ENCODE measurements around the gene ZSWIM1. TPM values are rescaled to one million over a fixed set of nuclear protein-coding genes. Genes with fewer than 3 reads are reported as not detected.

Gene ZSWIM1
- total and polyA plus RNA-seq, 2 of the 13 experiments (the other 11 are each of a cell fraction or from before 2014, with no cell fraction given) = 9.5 to 11.7 TPM

DNA sequence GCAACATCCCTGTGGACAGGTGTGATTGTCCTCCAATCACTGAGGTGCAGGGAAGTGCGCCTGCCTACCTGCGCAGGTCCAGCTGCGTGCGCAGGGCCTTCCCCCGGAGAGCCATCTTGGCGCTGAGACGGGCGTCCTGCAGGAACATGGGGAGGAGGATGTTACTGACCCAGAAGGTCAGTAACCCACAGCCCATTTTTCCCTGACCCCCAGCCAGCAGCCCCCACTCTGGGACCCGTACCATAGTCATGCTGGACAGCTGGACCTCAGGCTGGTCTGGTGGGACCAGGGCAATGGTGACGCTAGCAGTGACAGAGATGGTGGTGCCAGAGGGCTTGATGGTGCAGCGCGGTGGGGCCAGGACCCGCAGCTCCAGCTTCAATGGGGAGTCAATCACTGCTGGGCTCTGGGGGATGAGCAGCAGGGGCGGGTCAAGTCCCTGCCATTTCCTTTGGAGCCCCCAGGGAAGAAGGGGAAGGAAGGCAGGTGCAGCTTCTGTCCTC is 21.2 kb downstream of the ZSWIM1 start (continued):
- TF ChIP-seq AGO1 (IDR thresholded peaks at IDR 0.05; ENCODE audit: low read depth, low read length, poor library complexity, severe bottlenecking) (peak; percentile 55), HNRNPLL (IDR thresholded peaks at IDR 0.05; ENCODE audit: low read depth, low read length, poor library complexity, severe bottlenecking) (no peak), NR3C1 (CRISPR knock-in tag; IDR thresholded peaks at IDR 0.05) (0 out of 2 replicates have a peak, but pooled peaks have one; percentile 51), ZMYM3 (CRISPR knock-in tag; IDR thresholded peaks at IDR 0.05) (no peak), FLYWCH1 (CRISPR knock-in tag; IDR thresholded peaks at IDR 0.05) (no peak), NRL (CRISPR knock-in tag; IDR thresholded peaks at IDR 0.05; ENCODE audit: borderline replicate concordance) (peak; percentile 75; the same call in 1 of the 2 replicates), AGO2 (optimal IDR thresholded peaks at IDR 0.05; ENCODE audit: low read depth, low read length) (peak; percentile 93), SMAD3 (CRISPR knock-in tag; IDR thresholded peaks at IDR 0.05) (no peak), ZNF768 (CRISPR knock-in tag; IDR thresholded peaks at IDR 0.05) (peak; percentile 52; the same call in 1 of the 2 replicates)
- TF ChIP-seq, protein P1, sequence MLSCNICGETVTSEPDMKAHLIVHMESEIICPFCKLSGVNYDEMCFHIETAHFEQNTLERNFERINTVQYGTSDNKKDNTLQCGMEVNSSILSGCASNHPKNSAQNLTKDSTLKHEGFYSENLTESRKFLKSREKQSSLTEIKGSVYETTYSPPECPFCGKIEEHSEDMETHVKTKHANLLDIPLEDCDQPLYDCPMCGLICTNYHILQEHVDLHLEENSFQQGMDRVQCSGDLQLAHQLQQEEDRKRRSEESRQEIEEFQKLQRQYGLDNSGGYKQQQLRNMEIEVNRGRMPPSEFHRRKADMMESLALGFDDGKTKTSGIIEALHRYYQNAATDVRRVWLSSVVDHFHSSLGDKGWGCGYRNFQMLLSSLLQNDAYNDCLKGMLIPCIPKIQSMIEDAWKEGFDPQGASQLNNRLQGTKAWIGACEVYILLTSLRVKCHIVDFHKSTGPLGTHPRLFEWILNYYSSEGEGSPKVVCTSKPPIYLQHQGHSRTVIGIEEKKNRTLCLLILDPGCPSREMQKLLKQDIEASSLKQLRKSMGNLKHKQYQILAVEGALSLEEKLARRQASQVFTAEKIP (CRISPR knock-in tag; IDR thresholded peaks at IDR 0.05; ENCODE audit: borderline replicate concordance) = 0 out of 2 replicates have a peak, but pooled peaks have one; percentile 9
- TF ChIP-seq, protein P2, sequence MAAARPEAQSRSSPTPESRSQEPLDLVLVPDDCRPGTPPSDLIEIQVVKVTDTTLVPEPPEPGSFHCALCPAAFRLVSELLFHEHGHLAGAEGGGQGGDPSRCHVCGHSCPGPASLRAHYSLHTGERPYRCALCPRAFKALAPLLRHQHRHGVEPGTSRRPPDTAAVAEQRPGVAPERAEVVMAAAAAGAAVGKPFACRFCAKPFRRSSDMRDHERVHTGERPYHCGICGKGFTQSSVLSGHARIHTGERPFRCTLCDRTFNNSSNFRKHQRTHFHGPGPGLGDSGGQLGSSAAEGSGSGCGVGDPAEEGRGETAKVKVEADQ (CRISPR knock-in tag; IDR thresholded peaks at IDR 0.05; ENCODE audit: borderline replicate concordance) = no peak
